C4-2B (cell line): ENCODE measurements around the gene PIGT.

ENCODE experiments used
- ZFX ChIP-seq: fragments of 450-650 bp; IDR thresholded peaks from 2 replicates; pipeline ENCODE4 v1.6.1; 2017
- TF ChIP-seq, protein P1 (sequence below): fragments of 450-650 bp; conservative IDR thresholded peaks from 2 replicates; pipeline ENCODE4 v1.5.1; 2017; ENCODE audit warnings: mild to moderate bottlenecking

- TF ChIP-seq, protein P1, sequence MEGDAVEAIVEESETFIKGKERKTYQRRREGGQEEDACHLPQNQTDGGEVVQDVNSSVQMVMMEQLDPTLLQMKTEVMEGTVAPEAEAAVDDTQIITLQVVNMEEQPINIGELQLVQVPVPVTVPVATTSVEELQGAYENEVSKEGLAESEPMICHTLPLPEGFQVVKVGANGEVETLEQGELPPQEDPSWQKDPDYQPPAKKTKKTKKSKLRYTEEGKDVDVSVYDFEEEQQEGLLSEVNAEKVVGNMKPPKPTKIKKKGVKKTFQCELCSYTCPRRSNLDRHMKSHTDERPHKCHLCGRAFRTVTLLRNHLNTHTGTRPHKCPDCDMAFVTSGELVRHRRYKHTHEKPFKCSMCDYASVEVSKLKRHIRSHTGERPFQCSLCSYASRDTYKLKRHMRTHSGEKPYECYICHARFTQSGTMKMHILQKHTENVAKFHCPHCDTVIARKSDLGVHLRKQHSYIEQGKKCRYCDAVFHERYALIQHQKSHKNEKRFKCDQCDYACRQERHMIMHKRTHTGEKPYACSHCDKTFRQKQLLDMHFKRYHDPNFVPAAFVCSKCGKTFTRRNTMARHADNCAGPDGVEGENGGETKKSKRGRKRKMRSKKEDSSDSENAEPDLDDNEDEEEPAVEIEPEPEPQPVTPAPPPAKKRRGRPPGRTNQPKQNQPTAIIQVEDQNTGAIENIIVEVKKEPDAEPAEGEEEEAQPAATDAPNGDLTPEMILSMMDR = no peak
- TF ChIP-seq ZFX = no peak
These were observed 976 bp downstream of the PIGT start for GRCh38 chr20:45416917-45417316.
